ENCODE measurements around the gene COX19. TPM values are rescaled to one million over a fixed set of nuclear protein-coding genes. Genes with fewer than 3 reads are reported as not detected.

The COX19 gene
- total and polyA plus RNA-seq, 2 donors (not counting 3 experiments of a cell fraction or from before 2014, with no cell fraction given), result 6.8 to 10.6 TPM

DNA sequence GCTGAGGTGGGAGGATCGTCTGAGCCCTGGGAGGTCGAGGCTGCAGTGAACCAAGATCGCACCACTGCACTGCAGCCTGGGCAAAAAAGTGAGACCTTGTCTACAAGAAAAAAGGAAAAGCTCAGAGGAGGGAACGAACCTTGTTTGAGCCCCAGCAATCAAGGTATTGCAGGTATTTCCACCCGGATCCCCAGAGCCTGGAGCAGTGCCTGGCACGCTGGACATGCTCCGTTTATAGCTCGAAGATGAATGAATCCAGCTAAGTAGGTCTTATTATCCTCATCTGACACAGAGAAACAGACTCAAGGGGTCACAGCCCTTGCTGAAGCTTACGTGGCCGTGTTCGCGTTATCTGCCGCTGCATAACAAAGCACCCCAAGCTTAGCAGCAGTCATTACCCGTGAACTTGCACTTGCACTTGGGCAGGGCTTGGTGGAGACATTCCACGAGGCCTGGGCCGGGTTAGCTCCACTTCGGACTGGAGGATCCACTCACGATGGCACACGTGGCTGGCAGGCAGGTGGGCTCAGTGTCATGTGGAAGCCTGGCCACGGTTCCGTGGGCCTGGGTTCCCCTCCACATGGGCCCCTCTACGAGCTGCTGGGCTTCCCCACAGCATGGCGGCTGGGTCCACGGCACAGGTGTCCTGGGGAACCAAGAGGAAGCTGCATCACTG lies 3.2 kb upstream of the COX19 start:
- H3K27me3 ChIP-seq (ENCODE audit: control insufficient read depth in 2 of 2, insufficient read depth in 2 of 2, low read length in 2 of 2), result no peaks in the 10 kb centered on the region
- DNase-seq (ENCODE audit: low read depth, low spot score) (no peak), FAIRE-seq (no peak)
- H3K9me3 ChIP-seq (replicated peaks; ENCODE audit: control insufficient read depth, insufficient read depth, low read length), result no peaks in the 10 kb centered on the region
- dilution Hi-C loops (cut with MboI; ENCODE audit: extremely low pct_ligation_motif_present, low sequenced_read_pairs), result no loop called here
- H3K9ac ChIP-seq (replicated peaks; ENCODE audit: extremely low read depth, insufficient read depth, low read length), result no peak overlapping the region
- H3K27ac ChIP-seq (ENCODE audit: insufficient read depth, low read depth, low read length), result no peak overlapping the region
- BruUV-seq (replicated peaks), result no TSS peak
- ChIA-PET CTCF (interaction anchor here (1.2 to 1.8 kb wide), 2 partner anchors 10 to 14 kb away, joined by 3 to 12 read pairs; no protein-coding TSS in a partner anchor), POLR2A (no interaction called here)
- H3K79me2 ChIP-seq (ENCODE audit: control insufficient read depth, insufficient read depth, low read length), result peaks cover 17% of the 10 kb centered on the region
- H3K4me2 ChIP-seq (ENCODE audit: insufficient read depth, low read length), result no peak overlapping the region
- H3K4me3 ChIP-seq (replicated peaks in 1 of 3; ENCODE audit: insufficient read depth in 1 of 3, low read depth in 1 of 3, low read length in 3 of 3), result no peak overlapping the region
- H4K20me1 ChIP-seq (replicated peaks; ENCODE audit: control insufficient read depth, extremely low read depth, insufficient read depth, low read length), result no peaks in the 10 kb centered on the region
- no peaks in the 10 kb centered on the region for H3K9me1 ChIP-seq (replicated peaks; ENCODE audit: control insufficient read depth, extremely low read depth, insufficient read depth, low read length)
- H2AFZ ChIP-seq (ENCODE audit: low read depth, low read length), result no peak overlapping the region
- intact Hi-C loops (cut with micrococcal nuclease), result no loop called here
- TF ChIP-seq MYC (IDR thresholded peaks at IDR 0.05; ENCODE audit: low read depth, low read length) (no peak), JUN (IDR thresholded peaks at IDR 0.05; ENCODE audit: borderline replicate concordance, insufficient read depth, insufficient read length, low read depth) (no peak), FOS (IDR thresholded peaks at IDR 0.05; ENCODE audit: borderline replicate concordance, insufficient read depth, low read length) (no peak), GATA2 (IDR thresholded peaks at IDR 0.05; ENCODE audit: insufficient read depth, insufficient read length, low read depth, low read length) (no peak), EZH2 (IDR thresholded peaks at IDR 0.05; ENCODE audit: borderline replicate concordance, low read depth, low read length, severe bottlenecking) (no peak), POLR2AphosphoS5 (IDR thresholded peaks at IDR 0.05; ENCODE audit: insufficient read depth, low read depth, low read length) (no peak), POLR2A (IDR thresholded peaks at IDR 0.05; ENCODE audit: low read depth, low read length) (no peak)
- TF ChIP-seq, protein P1, sequence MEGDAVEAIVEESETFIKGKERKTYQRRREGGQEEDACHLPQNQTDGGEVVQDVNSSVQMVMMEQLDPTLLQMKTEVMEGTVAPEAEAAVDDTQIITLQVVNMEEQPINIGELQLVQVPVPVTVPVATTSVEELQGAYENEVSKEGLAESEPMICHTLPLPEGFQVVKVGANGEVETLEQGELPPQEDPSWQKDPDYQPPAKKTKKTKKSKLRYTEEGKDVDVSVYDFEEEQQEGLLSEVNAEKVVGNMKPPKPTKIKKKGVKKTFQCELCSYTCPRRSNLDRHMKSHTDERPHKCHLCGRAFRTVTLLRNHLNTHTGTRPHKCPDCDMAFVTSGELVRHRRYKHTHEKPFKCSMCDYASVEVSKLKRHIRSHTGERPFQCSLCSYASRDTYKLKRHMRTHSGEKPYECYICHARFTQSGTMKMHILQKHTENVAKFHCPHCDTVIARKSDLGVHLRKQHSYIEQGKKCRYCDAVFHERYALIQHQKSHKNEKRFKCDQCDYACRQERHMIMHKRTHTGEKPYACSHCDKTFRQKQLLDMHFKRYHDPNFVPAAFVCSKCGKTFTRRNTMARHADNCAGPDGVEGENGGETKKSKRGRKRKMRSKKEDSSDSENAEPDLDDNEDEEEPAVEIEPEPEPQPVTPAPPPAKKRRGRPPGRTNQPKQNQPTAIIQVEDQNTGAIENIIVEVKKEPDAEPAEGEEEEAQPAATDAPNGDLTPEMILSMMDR (IDR thresholded peaks at IDR 0.05; ENCODE audit: extremely low read depth in 1 of 2, insufficient read depth in 1 of 2, low read depth in 1 of 2, low read length in 2 of 2), result no peak
- TF ChIP-seq, protein P2, sequence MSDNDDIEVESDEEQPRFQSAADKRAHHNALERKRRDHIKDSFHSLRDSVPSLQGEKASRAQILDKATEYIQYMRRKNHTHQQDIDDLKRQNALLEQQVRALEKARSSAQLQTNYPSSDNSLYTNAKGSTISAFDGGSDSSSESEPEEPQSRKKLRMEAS (IDR thresholded peaks at IDR 0.05; ENCODE audit: insufficient read depth, insufficient read length), result no peak
- no peaks in the 10 kb centered on the region for H3K36me3 ChIP-seq (ENCODE audit: control insufficient read depth in 2 of 2, extremely low read depth in 1 of 2, insufficient read depth in 2 of 2, low read length in 2 of 2)
- H3K4me1 ChIP-seq (ENCODE audit: control insufficient read depth, extremely low read depth, insufficient read depth, low read length), result peaks cover 9% of the 10 kb centered on the region
